Upper lobe of left lung (tissue), 4 donors: ENCODE data around the gene ZNF480.

Source experiments
- CTCF ChIP-seq, 6 experiments: fragments of 450-650 bp in 4 of 6; fragments of 200-600 bp in 2 of 6; sonication (generic) in 2 of 6; IDR thresholded peaks; one replicate each; pipeline ENCODE4 v1.5.1; 2016 to 2019; ENCODE audit warnings: antibody characterized with exemption in 6 of 6
- EP300 ChIP-seq, 4 donors: sonication (generic); formaldehyde crosslinking; IDR thresholded peaks; one replicate each; pipeline ENCODE4 v1.5.1; 2017; ENCODE audit warnings: antibody characterized with exemption in 4 of 4, control low read depth in 2 of 4
- POLR2A ChIP-seq, 4 donors: fragments of 450-650 bp; IDR thresholded peaks; one replicate each; pipeline ENCODE4 v1.5.1; 2016 to 2017; ENCODE audit warnings: antibody characterized with exemption in 4 of 4, mild to moderate bottlenecking in 2 of 4
- POLR2AphosphoS5 ChIP-seq, 2 donors: sonication (generic); formaldehyde crosslinking; IDR thresholded peaks; one replicate each; pipeline ENCODE4 v1.5.1; 2017; ENCODE audit warnings: antibody characterized with exemption in 2 of 2

GRCh38 chr19:52335768-52336116 lies 38.8 kb downstream of the ZNF480 start:
- TF ChIP-seq CTCF (IDR thresholded peaks at IDR 0.05) (no peak), POLR2A (IDR thresholded peaks at IDR 0.05) (no peak), POLR2AphosphoS5 (IDR thresholded peaks at IDR 0.05) (no peak), EP300 (IDR thresholded peaks at IDR 0.05) (no peak)
